HuH-7.5 (cell line): ENCODE results near the gene MOBP.
"Not testable (repeated sequence)": the region's sequence is repeated elsewhere in the genome, so short reads cannot be mapped to it uniquely, and the experiment has no call there.

Experiments used
- DNase-seq: peaks from one replicate; pipeline ENCODE4 v3.0.0; 2011; ENCODE audit warnings: low spot score

The MOBP gene

DNA sequence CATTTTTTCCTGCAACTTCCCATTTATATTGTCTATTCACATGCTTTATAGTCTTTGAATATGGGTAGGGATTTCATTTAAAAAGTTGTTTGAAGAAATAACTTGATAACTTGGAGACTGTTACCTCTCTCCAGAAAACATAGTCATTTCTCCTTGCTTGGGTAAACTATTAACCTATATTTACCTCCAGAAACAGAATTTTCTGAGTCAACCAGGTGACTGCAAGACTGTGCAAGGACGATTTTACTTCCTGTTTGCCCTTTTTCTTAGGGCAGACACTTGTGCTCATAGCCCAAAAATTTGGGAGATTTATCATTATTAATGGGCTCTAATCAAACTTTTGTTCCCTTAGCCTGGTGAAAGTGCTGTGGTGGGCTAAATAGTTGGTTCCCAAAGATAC is 14.3 kb upstream of the MOBP start:
- DNase-seq, result no peak

DNA sequence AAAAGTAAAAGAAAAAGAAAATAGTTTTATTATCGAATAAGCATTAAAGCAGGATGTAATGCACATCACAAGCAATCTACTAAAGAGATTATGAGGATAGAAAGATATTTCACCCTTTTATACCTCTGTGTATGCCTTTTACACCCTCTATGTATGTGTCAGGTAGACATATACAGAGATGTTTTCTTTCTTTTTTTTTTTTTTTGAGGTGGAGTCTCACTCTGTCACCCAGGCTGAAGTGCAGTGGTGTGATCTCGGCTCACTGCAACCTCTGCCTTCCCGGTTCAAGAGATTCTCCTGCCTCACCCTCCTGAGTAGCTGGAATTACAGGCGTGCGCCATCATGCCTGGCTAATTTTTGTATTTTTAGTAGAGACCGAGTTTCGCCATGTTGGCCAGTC is 13.6 kb upstream of the MOBP start:
- DNase-seq, result not testable (repeated sequence)

DNA sequence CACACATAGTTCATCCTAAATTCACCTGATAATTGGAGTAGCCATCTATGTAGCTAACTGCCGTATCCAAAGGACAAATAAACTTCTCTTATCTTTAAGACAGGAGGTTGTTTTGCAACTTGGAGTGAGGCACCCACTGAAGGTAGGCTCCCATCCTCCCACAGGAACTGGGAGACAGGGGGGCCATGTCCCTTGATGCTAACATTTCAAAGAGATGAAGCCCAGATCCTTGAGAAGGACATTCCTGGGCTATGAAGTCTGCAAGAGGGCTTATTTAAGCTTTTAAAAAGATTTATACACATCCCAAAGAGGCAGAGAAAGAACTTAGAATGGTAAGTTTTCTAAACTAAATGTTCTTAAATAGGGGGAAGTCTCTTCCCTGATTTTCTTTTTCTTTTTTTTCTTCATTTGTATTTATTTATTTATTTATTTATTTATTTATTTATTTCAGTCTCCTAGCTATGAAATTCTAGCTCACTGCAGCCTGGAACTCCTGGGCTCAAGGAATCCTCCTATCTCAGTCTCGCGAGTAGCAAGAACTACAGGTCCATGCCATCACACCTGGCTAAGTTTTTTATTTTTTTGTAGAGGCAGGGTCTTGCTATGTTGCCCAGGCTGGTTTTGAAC is 12.8 kb upstream of the MOBP start:
- no peak for DNase-seq

DNA sequence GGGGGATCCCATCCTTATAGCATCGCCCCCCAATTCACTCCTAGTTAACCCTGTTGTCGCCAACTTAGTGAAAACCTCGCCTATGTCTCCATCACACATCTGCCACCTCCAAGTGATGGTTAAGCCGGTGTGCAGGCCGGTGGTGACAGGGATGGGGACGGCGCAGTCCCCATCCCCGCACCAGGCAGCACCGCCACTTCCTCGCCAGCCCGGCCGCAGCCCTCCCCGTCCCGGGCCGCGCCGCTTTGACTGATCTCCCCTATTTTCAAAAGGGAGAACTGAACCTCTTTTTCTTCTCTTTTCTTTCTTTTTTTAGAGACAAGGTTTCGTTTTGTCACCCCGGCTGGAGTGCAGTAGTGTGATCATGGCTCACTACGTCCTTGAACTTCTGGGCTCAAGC is 11.3 kb upstream of the MOBP start:
- DNase-seq, result no peak

DNA sequence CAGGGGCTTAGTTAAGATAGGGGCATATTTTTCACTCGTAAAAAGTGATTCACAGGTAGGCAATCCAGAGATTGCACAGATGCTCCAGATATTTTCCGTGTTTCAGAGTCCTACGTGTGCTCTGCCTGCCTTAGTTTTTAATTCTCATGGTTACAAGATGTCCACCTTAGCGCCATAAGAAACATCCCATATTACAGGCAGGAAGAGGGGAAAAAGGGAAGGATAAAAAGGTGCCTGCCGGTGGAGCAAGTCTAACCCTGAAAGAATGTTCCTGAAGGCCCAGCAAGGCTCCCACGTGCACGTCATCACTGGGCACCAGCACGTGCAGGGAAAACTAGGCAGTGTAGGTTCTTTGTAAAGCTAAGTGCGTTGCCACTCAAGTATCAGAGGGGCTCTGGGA is 10.1 kb upstream of the MOBP start:
- DNase-seq, result no peak

DNA sequence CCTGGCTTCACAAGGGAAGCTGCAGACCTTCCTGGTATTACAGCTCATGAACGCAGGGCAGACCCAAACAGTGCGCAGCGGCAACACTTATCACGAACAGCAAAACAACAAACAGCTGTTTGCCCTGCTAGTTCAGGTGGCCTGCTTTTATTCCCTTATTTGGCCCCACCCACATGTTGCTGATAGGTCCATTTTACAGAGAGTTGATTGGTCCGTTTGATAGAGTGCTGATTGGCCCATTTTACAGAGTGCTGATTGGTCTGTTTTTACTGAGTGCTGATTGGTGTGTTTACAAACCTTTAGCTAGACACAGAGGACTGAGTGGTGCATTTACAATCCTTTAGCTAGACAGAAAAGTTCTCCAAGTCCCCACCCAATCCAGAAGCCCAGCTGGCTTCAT is 8.9 kb upstream of the MOBP start:
- DNase-seq, result not testable (repeated sequence)

DNA sequence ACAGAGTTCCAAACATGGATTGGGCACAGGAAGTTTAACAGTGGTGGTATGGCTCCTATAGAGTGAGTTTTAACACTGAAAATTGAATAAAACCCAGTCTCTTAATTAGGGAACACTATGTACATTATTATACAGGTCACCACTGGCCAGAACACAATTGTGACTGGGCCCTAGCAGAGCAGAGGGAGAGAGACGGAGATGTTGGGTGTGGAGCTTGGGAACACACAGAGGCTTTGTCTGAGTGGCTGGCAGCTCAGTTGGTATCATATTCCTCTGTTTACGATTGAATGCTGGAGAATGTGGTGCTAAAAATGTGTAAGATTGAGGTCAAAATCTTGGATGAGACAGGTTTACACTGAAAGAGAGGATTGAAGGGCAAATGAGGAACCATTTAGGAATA is 6.8 kb upstream of the MOBP start:
- DNase-seq, result no peak

DNA sequence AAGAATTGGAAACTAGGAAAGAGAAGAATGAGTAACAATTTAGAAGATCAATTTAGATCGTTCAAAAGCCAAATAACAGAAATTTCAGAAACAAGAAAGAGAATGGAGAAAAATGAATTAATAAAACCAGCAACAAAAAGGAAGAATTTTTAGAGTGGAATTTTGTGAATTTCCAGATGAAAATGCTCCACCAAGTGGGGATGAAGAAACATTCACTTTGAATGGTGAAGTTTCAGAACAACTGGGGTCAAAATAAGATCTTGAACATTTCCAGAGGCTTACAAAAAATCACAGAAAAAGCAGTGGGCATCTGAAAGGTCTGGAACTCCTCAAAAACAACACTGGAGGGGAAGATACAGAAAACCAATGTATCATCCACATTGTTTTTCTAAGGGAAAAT is 4.2 kb upstream of the MOBP start:
- DNase-seq, result no peak

DNA sequence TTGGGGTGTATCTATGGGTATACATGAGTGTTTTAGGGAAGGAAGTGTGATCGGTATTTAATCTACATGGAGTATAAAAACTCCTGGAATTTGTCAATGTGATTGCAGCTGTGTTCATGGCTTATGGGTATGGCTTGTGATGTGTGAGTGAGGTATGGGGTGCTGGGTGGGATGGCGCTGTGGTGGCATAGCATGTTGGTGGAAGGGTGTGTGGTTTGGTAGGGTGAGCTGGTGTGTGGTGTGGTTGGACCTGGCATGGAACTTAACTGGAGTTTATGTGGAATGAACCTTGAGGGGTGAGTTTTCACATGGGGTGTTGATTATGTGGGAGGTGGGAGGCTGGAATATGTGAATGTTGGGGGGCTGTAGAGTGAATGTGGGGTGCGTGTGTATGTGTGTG is 492 bp upstream of the MOBP start:
- no peak for DNase-seq

DNA sequence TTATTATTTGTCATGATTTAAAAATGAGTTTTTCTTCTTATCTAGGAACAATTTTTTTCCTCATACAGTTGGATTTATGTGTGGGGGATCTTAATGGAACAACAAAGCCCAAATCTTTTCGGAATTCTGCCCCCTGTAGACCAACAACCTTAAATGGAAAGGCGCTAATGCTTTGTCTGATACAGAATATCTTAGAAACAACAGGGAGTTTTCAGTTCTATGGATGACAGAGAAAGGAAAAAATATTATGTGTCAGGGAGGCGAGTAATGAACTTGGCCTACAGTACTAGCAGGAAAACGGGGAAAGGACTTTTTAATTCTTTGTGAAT is 592 bp downstream of the MOBP start:
- DNase-seq, result no peak

DNA sequence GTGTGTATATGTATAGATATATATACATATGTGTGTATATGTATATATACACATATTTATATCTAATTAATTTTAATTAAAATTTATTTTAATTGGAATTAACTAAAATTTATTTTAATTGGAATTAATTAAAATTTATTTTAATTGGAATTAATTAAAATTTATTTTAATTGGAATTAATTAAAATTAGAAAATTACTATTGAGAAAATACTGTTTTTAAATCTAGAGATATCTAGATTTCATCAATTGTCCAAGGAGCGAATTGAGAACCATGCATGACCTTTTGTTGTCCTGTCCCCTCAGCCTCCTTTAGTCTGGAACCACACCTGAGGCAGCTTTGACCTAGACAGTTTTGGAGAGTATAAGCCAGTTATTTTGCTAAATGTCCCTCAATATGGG is 1.8 kb downstream of the MOBP start:
- no peak for DNase-seq

DNA sequence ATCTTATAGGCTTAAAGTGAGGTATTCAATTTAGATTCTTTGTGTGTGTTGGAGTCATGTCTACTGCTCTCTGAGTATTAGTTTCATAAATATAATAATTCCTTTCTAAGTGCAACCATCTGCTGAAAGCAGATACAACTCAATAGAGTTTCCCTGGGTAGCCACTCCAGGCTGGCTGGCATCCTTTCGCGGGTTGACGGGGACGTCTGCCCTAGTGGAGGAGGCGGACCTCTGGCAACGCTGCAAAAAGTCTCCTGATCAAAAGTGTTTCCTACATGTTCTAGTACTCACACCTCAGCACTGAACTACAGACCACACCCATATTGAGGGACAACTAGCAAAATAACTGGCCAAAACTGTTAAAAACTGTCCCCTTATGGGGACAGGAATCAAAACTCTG is 2.5 kb downstream of the MOBP start:
- no peak for DNase-seq

DNA sequence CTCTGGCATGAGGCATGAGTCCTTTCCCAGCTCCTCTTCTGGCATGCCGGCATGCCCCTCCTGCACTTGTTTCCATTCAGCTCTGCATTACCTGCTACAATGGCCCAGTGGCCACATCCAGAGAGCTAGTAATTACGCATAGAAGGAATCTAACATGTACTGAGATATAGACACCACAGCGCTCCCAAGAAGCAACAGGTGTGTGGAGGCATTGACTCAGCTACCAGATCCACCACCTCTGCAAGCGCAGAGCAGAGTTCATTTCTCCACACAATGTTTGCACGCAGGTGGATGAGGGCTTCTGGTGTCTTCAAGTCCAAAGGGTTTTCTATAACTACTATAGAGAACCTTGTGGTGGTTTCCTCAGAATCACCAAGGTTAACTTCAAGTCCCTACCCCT is 4.2 kb downstream of the MOBP start:
- no peak for DNase-seq

DNA sequence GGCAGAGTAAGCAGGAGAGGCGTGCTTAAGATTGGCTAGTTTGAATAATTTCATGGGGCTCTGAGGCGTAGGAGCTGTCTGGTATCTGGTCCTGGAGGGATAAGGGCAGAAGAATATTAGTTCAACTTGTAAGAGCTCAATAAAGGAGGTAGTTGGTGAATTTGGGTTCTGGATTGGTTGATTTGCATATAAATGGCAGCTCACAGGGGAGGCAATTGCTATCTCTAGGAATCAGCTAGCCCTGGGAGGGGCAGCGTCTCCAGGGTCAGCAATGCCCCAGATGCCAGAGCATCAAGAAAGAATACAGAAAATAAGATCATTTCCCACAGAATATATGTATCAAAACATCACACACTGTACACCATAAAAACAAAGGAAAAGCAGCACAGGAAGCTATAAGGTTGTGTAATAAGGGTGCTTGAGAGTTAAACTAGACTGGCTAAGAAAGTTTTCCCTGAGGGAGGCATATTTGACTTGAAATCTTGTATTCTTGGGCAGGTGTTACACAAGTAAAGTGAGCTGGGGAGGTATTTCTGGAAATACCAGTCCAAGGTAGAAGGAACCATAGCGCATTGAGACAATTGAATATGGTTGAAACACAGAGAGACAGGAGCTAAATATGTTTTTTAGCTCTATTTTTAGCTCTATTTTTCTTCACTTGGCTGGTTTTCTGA is 6.1 kb downstream of the MOBP start:
- no peak for DNase-seq

DNA sequence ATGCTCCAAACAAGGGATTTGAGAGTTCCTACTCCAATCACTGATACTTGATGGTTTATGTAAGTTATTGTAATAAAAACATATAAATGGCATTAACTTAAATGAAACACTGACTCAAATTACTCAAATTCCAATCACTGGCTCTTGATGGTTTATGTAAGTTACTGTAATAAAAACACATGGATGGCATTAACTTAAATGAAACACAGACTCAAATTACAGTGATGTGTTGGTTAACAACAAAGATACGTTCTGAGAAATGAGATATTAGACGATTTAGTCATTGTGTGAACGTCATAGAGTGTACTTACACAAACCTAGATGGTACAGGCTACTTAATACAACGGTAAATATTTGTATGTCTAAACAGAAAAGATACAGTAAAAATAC is 6.6 kb downstream of the MOBP start:
- DNase-seq, result no peak

DNA sequence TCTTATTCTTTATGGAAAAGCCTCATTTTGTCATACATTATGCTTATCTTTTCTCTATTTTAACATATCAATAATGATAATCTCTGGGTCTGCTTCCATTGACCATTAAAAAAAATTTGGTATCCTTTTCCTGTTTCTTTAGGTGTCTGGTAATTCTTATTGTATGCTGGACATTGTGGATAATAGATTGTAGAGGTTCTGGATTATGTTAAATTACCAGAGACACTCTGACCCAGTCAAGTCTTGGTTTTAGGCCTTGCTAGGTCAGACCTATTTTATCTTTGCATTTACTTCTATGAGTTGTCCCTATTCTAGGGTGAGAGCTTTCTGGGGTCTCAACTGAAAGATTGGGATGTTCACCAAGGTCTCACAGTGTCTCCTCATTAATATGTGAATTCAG is 9.3 kb downstream of the MOBP start:
- DNase-seq, result no peak

DNA sequence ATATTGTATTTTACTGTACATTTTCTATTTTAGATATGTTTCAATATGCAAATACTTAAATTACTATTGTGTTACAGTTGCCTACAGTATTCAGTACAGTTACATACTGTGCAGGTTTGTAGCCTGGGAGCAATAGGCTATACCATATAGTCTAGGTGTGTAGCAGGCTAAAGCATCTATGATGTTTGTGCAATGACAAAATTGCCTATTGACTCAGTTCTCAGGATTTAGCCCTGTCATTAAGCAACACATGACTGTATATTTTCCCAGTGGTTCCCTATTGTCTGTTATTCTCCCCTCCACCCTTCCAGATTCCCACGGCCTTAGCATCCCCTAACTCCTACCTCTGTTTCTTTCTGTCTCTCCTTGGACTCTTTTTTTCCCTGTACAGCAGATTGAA is 10.7 kb downstream of the MOBP start:
- no peak for DNase-seq

DNA sequence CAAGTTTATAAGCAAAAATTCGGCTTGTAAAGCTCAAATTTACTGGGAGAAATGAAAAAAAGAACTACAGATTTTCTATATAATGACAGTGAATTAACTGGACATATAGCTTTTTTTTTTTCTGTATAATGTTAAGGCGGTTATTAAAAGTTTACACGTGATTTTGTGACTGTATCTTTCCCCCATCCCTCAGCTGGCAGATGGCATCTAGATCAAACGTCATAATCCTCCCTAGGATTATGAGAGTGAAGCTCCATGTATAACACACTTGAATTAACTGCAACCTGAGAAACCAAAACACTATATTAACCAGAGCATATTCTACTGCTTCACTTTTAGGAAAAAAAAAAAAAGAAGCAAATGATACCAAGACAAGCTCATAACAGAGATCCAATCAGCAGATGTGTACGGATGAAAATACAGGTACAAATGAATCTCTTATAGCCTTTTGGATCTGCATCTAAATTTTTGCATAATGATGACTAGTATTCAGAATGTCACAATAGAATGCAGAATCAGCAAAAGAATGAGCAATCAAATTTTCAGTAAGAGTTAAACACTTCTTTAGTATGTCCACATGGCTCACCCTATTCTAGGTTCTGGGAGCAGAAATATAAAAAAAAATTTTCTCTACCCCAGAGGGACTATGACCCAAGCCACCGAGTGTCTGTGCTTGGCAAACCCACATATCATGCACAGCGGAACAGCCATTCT is 12.4 kb downstream of the MOBP start:
- no peak for DNase-seq

DNA sequence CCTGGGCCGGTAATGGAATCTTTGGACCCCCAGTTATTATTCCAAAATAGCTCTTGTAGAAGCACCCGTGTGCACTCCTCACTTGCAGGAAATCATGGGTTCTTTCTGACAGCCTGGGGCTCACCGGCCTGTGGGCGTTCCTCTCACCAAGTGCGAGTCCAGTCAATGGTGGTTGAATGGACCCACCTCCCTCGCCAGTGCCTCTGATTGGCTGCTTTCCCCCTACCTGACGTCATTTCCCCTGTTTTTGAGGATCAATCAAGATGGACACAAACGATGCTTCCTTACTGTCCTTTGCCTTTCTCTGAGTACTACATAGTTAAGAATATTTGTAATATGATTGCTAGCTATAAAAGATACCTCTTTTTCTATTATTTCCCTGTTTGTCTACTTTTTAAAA is 18.1 kb downstream of the MOBP start:
- no peak for DNase-seq

DNA sequence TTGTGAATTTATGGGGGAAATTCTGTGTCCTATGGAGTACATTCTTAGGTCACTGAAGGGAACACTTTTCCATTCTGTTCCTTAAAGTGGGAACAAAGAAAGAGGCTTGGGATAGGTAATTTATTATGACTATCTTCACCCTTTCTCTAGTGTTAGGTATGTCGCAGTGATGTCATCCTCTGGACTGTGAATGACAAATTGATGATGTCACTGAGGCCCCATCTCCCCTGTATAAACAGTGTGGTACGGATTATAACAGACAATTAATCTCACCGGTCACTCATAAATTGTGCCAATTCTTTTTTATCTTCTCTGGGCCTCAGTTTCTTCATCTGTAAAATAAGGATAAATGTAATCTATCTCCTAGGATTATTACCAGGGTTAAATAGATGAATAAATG is 23.5 kb downstream of the MOBP start:
- DNase-seq, result no peak

DNA sequence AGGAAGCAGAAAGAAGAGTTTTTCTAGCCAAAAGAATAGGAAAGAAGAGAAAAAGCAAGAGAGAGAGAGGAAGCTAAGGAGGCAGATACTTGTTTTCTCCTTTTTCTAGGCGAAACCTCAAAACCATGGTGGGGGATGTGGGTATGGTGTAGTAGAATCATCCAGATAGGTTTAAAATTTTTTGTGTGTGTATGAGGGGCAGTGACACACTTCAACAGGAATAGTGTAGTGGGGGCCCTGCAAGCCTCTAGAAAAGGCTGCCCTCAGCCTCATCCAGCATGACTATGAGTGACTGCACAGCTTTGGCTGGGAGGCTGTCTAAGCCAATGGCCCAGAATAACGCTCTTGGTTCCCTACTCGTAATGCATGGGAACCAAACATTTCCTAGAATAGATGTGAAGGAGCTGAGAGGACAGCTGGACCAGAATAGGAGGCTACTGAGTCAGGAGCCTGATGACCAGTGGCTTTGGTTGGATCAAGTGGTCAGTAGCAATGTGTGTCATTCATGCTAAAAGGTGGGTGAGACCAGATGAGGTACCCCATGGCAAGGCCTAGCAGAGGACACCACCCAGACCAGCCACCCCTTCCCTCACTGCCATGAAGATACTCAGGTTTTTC is 24.4 kb downstream of the MOBP start:
- no peak for DNase-seq

DNA sequence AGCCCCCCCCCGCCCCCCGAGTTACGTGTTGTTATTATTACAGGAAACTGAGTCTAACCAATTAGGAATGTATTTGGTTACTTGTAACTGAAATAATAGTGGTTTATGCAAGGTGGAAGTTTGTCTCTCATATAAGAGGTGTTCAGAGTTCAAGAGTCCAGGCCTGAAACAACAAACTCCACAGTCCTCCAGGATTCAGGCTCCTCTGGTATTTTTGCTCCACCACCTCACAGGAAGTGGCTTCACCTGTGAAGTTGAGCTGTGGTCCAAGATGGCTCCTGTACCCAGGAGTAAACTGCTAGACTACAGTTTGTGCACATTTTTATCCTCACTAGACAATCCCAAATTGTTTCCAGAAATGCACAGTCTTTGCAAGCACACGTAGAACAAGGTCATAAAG is 27.3 kb downstream of the MOBP start:
- no peak for DNase-seq

DNA sequence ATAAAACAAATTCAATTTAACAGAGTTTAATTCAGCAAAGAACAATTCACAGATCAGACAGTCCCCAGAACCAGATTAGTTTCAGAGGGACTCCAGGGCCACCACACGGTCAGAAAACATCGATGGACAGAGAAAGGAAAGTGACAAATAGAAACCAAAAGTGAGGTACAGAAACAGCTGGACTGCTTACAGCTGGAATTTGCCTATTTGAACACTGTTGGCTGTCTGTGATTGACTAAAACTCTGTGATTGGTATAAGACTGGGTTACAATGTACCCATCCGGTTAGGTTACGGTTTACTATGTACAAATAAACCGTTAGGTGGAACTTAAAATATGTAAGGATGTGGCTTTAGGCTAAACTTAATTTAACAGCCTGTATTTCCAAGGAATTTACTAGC is 30.3 kb downstream of the MOBP start:
- no peak for DNase-seq
